Esophagus (tissue), 2 donors: ENCODE results near the gene KLRC3. TPM values are rescaled to one million over a fixed set of nuclear protein-coding genes. Genes with fewer than 3 reads are reported as not detected.
"Not testable (repeated sequence)": the region's sequence is repeated elsewhere in the genome, so short reads cannot be mapped to it uniquely, and the experiment has no call there.

Experiments used
- H3K27ac ChIP-seq, 2 donors: one replicate each; pipeline ENCODE4 v1.5.1; 2013; ENCODE audit warnings: low read depth in 2 of 2, mild to moderate bottlenecking in 2 of 2, inconsistent platforms in 1 of 2, low read length in 1 of 2, moderate library complexity in 1 of 2
- H3K27me3 ChIP-seq, 2 donors: one replicate each; pipeline ENCODE4 v1.6.1; 2013; ENCODE audit warnings: low read length in 2 of 2, control low read depth in 1 of 2, mild to moderate bottlenecking in 1 of 2; ENCODE audit not compliant: insufficient read depth in 2 of 2, control insufficient read depth in 1 of 2
- H3K36me3 ChIP-seq, 2 donors: one replicate each; pipeline ENCODE4 v1.6.1; 2013; ENCODE audit warnings: low read length in 1 of 2; ENCODE audit not compliant: control insufficient read depth in 2 of 2, insufficient read depth in 2 of 2
- H3K4me1 ChIP-seq, 2 donors: one replicate each; pipeline ENCODE4 v1.6.1; 2013; ENCODE audit warnings: low read length in 1 of 2; ENCODE audit not compliant: control insufficient read depth in 2 of 2, insufficient read depth in 2 of 2
- H3K4me3 ChIP-seq, 2 donors: one replicate each; pipeline ENCODE4 v1.5.1; 2013; ENCODE audit warnings: low read length in 2 of 2, mild to moderate bottlenecking in 2 of 2, low read depth in 1 of 2, moderate library complexity in 1 of 2
- H3K9me3 ChIP-seq, 2 donors: one replicate each; pipeline ENCODE4 v1.6.1; 2013; ENCODE audit warnings: mild to moderate bottlenecking in 2 of 2, low read depth in 1 of 2, low read length in 1 of 2, moderate library complexity in 1 of 2; ENCODE audit not compliant: control insufficient read depth in 2 of 2, insufficient read depth in 1 of 2
- WGBS, 2 donors: extraction: QIAGEN DNeasy Blood & Tissue Kit; methylation state at CpG; one replicate each; pipeline ENCODE4 v1.1.7; 2013; 5-methylcytosine and 5-hydroxymethylcytosine counted together
- polyA plus RNA-seq, 2 donors: library from polyadenylated mRNA; stranded (reverse); fragments of 200-250 nt; gene quantifications; one replicate each; pipeline ENCODE4 v1.2.3, GENCODE V29; 2013
- donor health status: healthy with polysubstance abuse.
- donor health status: Bipolar disorder and iron deficiency.

KLRC3 gene
- under 1 TPM; 0.06 to 0.18 TPM for polyA plus RNA-seq

GRCh38 chr12:10420334-10420733, at the start of gene KLRC3:
Gene KLRC3 (minus strand): TSS chr12:10420595. CDS start chr12:10420550, 45 bp downstream.
- H3K4me3 ChIP-seq, H3K27ac ChIP-seq, H3K4me1 ChIP-seq, H3K27me3 ChIP-seq, H3K36me3 ChIP-seq, H3K9me3 ChIP-seq: not testable (repeated sequence)
- WGBS, 2 donors, result 13 to 26% methylated on average over 1 of the region's 1 CpG

DNA sequence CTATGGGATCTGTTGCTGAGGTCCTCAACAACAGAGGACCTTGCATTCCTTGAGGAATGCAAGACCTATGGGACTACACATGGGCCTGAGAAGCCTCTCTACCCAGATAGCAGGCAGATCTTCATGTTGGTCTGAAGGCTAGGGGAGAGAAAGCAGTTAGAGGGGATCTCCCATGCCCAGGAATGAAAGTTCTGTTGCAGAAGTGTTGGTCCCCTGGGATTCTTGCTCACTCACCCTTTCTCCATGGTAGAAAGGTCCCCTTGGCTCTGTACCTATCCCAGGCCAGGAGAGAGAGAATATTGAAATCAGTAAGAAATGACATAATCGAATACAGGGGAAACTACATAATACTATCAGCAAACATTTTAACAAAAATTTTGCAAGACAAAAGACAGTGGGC, 49.3 kb upstream of the KLRC3 start:
- Histone ChIP-seq H3K27ac (no peak overlapping the region), H3K9me3 (no peaks in the 10 kb centered on the region), H3K27me3 (no peaks in the 10 kb centered on the region), H3K36me3 (no peaks in the 10 kb centered on the region), H3K4me1 (no peaks in the 10 kb centered on the region), H3K4me3 (no peak overlapping the region)
- 85 to 86% methylated on average over 1 of the region's 1 CpG for WGBS, 2 donors

- Histone ChIP-seq H3K27me3 (no peaks in the 10 kb centered on the region), H3K9me3 (no peaks in the 10 kb centered on the region)
- WGBS, 2 donors, result 69 to 88% methylated on average over 4 of the region's 4 CpGs
Measured at GRCh38 chr12:10466311-10466710, 45.9 kb upstream of the KLRC3 start.

GRCh38 chr12:10457760-10458159, 37.4 kb upstream of the KLRC3 start:
- Histone ChIP-seq H3K4me1 (no peaks in the 10 kb centered on the region), H3K9me3 (peaks cover 3 to 5% of the 10 kb centered on the region in 2 donors), H3K27me3 (no peaks in the 10 kb centered on the region), H3K4me3 (no peak overlapping the region), H3K36me3 (no peaks in the 10 kb centered on the region), H3K27ac (no peak overlapping the region)
- 94 to 98% methylated on average over 3 of the region's 3 CpGs for WGBS, 2 donors

More at GRCh38 chr12:10466311-10466710, 45.9 kb upstream of the KLRC3 start:
- H3K4me3 ChIP-seq, result no peak overlapping the region
- H3K27ac ChIP-seq, result no peak overlapping the region
- no peaks in the 10 kb centered on the region for H3K36me3 ChIP-seq
- no peaks in the 10 kb centered on the region for H3K4me1 ChIP-seq

DNA sequence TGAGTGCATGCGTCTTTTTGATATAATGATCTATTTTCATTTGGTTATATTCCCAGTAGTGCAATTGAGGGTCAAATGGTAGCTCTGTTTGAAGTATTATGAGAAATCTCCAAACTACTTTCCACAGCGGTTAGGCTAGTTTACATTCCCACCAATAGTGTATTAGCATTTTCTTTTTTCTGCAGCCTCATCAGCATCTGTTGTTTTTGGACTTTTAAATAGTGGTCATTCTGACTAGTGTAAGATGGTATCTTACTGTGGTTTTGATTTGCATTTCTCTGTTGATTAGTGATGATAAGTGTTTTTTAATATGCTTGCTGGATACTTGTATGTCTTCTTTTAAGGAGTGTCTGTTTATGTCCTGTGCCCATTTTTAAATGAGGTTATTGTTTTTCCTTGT, 36.5 kb upstream of the KLRC3 start:
- H3K36me3 ChIP-seq, result no peaks in the 10 kb centered on the region
- H3K4me3 ChIP-seq, result no peak overlapping the region
- no peaks in the 10 kb centered on the region for H3K27me3 ChIP-seq
- peaks cover 3 to 5% of the 10 kb centered on the region in 2 donors for H3K9me3 ChIP-seq
- H3K27ac ChIP-seq, result no peak overlapping the region
- H3K4me1 ChIP-seq, result no peaks in the 10 kb centered on the region
- 87% methylated on average over 2 of the region's 2 CpGs for WGBS, 2 donors

DNA sequence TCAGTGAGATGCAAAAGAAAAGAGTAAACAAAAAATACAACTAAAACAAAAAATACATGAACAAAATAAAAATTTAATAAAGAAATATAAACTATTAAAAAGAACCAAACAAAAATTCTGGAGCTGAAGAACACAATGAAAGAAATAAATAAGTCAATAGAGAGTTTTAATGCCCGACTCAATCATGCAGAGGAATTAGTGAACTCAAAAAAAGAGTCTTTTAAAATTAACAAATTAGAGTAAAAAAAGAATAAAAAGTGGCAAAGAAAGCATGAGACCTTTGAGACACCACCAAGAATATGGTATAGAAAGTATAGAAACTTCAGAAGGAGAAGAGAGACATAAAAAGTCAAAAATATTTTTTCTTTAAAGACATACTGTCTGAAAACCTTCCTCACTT, 35.4 kb upstream of the KLRC3 start:
- Histone ChIP-seq H3K27me3 (no peaks in the 10 kb centered on the region), H3K36me3 (no peaks in the 10 kb centered on the region)

GRCh38 chr12:10454531-10454930, 34.1 kb upstream of the KLRC3 start:
- no peak overlapping the region for H3K4me3 ChIP-seq
- 52 to 68% methylated on average over 1 of the region's 1 CpG for WGBS, 2 donors
- no peak overlapping the region for H3K27ac ChIP-seq
- H3K36me3 ChIP-seq, result no peaks in the 10 kb centered on the region
- H3K9me3 ChIP-seq, result peaks cover 3 to 5% of the 10 kb centered on the region in 2 donors
- no peaks in the 10 kb centered on the region for H3K4me1 ChIP-seq
- no peaks in the 10 kb centered on the region for H3K27me3 ChIP-seq

More for the DNA sequence above, 35.4 kb upstream of the KLRC3 start:
- Histone ChIP-seq H3K4me3 (no peak overlapping the region), H3K27ac (no peak overlapping the region), H3K9me3 (peaks cover 3 to 5% of the 10 kb centered on the region in 2 donors), H3K4me1 (no peaks in the 10 kb centered on the region)
- 86 to 91% methylated on average over 1 of the region's 1 CpG for WGBS, 2 donors

GRCh38 chr12:10453156-10453555, 32.8 kb upstream of the KLRC3 start, which contains the start of gene KLRC1:
Gene KLRC1 (minus strand): TSS chr12:10453377. CDS start chr12:10451156, 2,221 bp downstream.
- H3K27ac ChIP-seq, result no peak within 1 kb of the TSS
- WGBS, 2 donors, result 41 to 50% methylated on average over 2 of the region's 2 CpGs
- no peaks in the 10 kb centered on the region for H3K27me3 ChIP-seq
- no peaks in the 10 kb centered on the region for H3K36me3 ChIP-seq
- no peak within 1 kb of the TSS for H3K4me3 ChIP-seq
- peaks cover 3 to 5% of the 10 kb centered on the region in 2 donors for H3K9me3 ChIP-seq
- H3K4me1 ChIP-seq, result no peaks in the 10 kb centered on the region

- Histone ChIP-seq H3K27ac (no peak overlapping the region), H3K4me1 (no peaks in the 10 kb centered on the region), H3K4me3 (no peak overlapping the region), H3K36me3 (no peaks in the 10 kb centered on the region), H3K9me3 (no peaks in the 10 kb centered on the region), H3K27me3 (no peaks in the 10 kb centered on the region)
- 88 to 90% methylated on average over 4 of the region's 4 CpGs for WGBS, 2 donors
Measured at GRCh38 chr12:10448236-10448635, 27.8 kb upstream of the KLRC3 start.

GRCh38 chr12:10446052-10446451, 25.7 kb upstream of the KLRC3 start:
- H3K4me1 ChIP-seq, H3K36me3 ChIP-seq, H3K27me3 ChIP-seq, H3K4me3 ChIP-seq, H3K9me3 ChIP-seq, H3K27ac ChIP-seq: not testable (repeated sequence)
- WGBS, 2 donors, result 80 to 82% methylated on average over 5 of the region's 5 CpGs
